Hepatocyte (in vitro differentiated cells): ENCODE data around the gene ETHE1.

ENCODE experiments used
- EZH2 ChIP-seq: fragments of 200-600 bp; sonication (generic); IDR thresholded peaks from 2 replicates; pipeline ENCODE4 v1.6.1; 2016; ENCODE audit warnings: antibody characterized with exemption, mild to moderate bottlenecking, borderline replicate concordance
- TF ChIP-seq, protein P1 (sequence below): fragments of 200-600 bp; sonication (generic); IDR thresholded peaks from 2 replicates; pipeline ENCODE4 v1.5.1; 2016; ENCODE audit warnings: antibody characterized with exemption, mild to moderate bottlenecking; ENCODE audit not compliant: poor library complexity

DNA sequence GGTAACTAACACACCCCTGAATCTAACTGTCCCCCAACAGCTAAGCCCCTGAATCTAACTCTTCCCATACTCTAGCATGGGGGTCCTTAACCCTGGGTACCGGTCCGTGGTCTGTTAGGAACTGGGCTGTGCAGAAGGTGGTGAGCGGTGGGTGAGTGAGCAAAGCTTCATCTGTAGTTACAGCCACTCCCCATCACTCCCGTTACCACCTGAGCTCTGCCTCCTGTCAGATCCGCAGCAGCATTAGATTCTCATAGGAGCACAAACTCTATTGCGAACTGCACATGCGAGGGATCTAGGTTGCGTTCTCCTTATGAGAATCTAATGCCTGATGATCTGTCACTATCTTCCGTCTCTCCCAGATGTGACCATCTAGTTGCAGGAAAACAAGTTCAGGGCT lies 16.3 kb downstream of the ETHE1 start:
- TF ChIP-seq, protein P1, sequence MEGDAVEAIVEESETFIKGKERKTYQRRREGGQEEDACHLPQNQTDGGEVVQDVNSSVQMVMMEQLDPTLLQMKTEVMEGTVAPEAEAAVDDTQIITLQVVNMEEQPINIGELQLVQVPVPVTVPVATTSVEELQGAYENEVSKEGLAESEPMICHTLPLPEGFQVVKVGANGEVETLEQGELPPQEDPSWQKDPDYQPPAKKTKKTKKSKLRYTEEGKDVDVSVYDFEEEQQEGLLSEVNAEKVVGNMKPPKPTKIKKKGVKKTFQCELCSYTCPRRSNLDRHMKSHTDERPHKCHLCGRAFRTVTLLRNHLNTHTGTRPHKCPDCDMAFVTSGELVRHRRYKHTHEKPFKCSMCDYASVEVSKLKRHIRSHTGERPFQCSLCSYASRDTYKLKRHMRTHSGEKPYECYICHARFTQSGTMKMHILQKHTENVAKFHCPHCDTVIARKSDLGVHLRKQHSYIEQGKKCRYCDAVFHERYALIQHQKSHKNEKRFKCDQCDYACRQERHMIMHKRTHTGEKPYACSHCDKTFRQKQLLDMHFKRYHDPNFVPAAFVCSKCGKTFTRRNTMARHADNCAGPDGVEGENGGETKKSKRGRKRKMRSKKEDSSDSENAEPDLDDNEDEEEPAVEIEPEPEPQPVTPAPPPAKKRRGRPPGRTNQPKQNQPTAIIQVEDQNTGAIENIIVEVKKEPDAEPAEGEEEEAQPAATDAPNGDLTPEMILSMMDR, result no peak
- TF ChIP-seq EZH2, result no peak
